Brain pericyte (primary cell): ENCODE measurements around the gene ESR2.
A peak's percentile ranks its signal among the peaks of the same experiment; 100 is the strongest.

Experiments used
- DNase-seq: peaks from one replicate; pipeline ENCODE4 v3.0.0-alpha.2; 2012; ENCODE audit warnings: low read depth, low spot score

ESR2 gene

DNA sequence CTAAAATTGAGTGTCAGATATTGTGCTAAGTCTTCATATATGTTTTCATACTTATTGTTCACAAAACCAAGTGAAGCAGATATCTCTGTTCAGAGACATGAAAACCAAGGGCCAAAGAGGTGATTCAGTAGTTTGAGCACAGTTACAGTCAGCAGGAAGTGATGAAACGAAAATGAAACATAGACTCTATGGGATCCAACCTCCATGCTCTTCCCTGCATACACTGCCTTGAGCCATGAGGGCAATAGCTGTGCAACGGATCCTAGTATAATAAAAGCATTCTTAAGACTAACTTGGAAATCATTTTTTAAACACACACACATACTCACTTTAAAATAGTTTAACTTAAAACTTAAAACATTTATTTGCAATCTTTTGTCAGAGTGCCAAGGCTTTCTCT, 27.9 kb downstream of the ESR2 start:
- no peak for DNase-seq

- no peak for DNase-seq
Observed at GRCh38 chr14:64265222-64265621, 28.9 kb downstream of the ESR2 start.

GRCh38 chr14:64260418-64260817, 33.8 kb downstream of the ESR2 start:
- DNase-seq: no peak

DNA sequence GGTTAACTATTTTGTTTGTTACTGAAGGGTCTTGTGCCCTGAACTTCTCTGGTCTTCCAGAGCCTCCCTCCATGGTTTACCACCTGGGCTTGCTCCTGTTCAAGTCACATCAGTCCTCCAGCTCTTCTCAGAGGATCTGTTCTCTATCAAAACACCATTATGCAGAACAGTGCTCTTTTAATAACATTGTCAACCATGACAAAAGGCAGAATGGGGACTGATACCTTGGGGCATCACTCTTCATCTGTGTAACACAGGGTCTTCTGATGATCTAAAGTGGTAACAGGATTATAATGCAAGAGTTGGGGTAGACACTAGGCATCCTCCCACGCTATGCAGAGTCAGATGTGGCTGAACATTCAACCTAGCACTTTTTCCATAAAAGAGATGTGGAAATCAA, 38.4 kb downstream of the ESR2 start:
- DNase-seq: no peak

- no peak for DNase-seq
Observed at GRCh38 chr14:64253672-64254071, 40.5 kb downstream of the ESR2 start.

GRCh38 chr14:64249363-64249762, 44.8 kb downstream of the ESR2 start:
- DNase-seq: no peak

DNA sequence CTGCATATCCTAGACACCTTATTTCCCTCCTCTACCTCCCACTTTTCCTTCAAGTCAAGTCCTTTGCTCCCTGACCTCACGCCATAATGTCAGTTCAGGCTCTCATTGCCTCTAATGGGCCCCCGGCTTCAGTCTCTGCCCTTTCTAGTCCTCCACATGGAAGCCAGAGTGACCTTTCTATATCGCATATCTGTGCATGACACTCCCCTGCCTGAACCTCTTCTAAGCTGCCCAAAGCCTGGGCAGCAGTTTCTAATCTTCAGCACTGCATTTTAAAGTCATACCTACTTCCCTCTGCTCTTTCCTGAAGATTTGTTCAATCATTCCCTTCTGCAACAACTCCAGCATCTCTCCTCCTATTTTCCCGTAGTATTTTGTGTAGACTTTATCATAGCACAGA, 45.5 kb downstream of the ESR2 start:
- DNase-seq: no peak

DNA sequence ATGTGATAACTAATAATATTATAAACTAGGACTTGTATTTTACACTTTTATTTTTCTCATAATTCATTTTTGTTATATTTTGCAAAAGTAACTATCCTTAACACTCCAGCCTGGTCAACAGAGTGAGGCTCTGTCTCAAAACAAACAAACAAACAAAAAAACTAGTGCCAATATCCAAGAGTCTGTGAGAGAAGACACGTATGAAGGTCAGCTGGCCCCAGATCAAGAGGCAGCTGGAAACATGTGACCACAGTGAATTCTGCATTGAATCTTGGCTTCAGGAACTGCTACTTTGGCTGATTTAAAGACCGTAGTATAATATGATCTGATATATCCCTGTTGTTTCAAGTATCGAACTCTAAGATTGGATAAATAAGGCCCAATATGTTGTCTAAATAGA, 47.0 kb downstream of the ESR2 start:
- DNase-seq: no peak

DNA sequence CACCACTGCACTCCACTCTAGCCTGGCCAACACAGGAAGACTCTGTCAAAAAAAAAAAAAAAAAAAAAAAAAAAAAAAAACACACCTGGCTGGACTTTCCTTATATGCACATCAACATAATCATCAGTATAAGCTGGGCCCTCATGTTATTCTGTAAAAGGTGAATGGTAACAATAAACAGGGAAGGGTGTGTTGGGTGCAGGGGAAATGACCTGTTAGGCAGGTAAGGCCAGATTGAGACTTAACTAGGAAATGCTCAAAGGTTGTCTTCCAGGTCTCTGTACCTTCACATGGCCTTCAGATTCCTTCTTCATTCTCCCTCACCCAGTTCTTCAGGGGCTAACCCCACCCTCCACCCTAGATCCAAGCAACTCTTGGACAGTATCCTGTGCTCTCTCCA, 47.5 kb downstream of the ESR2 start:
- DNase-seq: no peak

DNA sequence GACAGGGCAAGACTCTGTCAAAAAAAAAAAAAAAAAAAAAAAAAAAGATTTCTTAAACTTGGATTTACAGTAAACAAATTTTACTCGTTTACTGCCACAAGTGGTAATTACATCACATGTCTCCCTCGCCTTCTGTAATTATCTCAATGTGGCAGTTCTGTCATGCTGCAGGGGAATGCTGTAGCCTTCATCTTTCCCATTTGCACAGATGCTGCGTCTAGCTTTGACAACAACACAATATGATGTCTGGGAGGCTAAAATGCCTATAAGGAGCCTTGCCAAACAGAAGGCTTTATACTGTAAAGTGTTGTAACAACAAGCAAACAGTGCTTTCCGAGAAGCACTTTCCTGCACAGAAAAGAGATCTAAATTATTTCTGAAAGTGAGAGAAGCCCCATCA, 48.7 kb downstream of the ESR2 start:
- DNase-seq: no peak

- no peak for DNase-seq
Observed at GRCh38 chr14:64244279-64244678, 49.9 kb downstream of the ESR2 start.

- no peak for DNase-seq
Observed at GRCh38 chr14:64238631-64239030, 55.5 kb downstream of the ESR2 start.

DNA sequence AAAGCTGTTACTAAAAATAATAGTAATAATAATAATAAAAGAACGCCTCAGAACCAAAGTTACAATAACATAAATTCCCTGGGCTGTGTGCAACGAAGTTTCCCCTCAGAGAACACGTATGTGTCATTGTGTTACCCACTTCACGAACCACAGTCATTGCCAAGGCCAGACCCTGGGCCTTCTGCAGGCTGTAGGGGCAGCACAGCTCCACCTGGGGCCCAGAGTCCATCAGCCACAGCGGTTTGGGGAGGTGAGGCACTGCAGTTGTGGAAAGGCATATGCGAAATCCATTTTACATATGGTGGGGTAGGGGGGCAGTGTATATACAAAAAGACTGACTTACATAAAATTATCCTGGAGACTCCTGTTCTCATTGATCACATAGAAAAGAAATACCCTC, 56.1 kb downstream of the ESR2 start:
- no peak for DNase-seq

DNA sequence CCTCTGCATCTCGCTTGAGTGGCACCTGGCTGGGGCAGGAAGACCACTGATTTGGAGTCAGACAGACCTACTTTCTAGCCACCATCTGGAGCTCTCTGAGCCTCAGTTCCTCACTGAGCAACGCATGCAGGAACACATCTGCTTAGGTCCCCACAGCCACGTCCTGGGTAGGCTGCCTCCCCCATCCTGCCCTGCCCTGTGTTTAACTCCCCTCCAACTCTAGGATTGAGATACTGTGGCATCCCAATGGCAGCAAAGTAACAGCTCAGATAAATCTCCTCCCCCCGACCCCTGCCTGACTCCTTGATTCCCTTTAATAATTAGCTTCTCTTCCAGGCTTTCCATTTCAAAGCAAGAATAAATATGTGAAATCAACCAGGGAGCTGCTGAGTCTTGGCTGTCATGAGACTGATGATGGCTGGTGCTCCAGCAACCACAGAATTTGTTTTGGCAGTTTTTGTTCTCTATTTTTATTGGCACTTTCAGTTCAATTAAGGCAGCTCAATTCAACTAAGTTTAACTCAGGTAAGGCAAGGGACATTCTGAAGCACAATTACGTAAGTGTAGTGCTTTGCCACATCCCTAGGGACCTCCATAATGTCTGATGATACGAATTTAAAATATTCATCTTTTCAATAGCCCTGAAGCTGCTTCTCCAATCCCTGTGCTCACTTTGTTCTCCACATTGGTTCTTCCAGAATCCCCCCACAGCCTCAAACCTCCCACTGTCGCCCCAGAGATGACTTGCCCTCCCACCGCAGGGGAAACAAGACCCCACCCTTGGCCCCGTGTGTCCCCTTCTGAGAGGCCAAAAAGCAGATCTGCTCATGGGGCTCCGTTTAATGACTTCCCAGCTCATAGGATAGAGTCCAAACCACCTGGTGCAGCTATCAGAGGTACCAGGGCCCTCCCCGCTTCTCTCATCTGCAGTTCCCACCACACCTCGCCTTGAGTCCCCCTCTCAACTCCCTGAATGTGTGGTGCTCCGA, 58.2 kb downstream of the ESR2 start:
- DNase-seq: no peak

GRCh38 chr14:64234877-64235651, 59.1 kb downstream of the ESR2 start:
- DNase-seq: peak; percentile 76

DNA sequence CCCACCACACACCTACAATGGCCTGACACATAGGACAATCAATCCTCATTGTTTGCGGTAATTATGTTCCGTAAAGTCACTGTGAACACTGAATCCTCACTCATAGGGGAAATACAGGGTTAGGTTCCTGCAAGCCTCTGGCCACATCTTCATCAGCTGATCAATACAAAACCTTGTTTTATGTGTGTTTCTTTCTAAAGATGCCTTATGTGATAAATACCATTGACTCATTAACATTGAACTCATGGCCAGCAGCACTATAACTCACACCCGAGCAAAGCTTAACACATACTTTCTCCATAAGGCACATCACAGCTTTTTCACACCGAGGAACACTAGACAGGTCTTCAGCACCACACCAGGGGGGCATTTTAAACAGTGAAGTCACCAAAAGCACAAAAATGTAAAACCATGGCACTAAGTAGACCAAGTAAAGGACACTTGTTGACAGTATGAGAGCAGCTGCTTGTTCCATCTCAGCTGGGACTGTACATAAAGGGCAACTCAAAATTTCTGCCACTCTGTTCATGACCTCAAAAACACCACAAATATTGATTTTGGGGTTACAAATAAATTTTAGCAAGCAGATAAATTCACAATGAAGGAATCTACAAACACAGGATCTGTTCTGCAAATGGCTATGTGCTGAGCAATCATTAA, 60.5 kb downstream of the ESR2 start:
- DNase-seq: no peak

- DNase-seq: no peak
Observed at GRCh38 chr14:64232944-64233343, 61.2 kb downstream of the ESR2 start.

DNA sequence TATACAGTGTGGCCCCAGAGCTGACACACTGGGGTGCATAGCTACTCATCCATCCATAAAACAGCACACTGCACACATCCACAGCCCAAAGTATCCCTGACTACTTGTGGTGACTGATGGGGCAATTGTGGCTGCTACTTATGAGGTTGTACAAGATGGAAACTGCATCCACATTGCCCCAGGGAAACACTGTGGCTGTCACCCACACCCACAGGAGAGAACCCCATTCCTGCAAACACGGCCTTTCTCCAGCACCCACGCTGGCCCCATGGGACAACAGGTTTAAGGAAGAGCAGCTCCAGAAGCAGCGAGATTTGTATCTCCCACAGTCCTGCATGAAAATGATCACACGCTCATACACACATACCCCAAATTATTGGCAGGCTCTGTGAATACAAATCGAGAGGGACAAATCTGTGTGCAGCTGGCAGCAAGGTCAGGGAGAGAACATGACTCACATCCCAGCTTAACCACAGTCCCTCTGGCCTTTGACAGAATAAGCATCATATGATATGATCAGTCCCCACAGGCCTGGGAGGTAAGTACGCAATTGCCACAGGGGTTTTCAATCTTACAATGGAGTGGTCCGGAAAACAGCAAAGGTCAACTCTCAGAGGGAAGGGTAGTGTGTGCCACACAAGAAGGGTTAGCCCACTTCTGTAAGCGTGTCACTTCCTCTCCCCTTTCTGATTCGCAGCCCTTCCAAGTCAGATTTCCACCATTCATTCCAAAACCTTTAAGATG, 61.9 kb downstream of the ESR2 start:
- peak; percentile 94 for DNase-seq

- no peak for DNase-seq
Observed at GRCh38 chr14:64229489-64229888, 64.7 kb downstream of the ESR2 start.

DNA sequence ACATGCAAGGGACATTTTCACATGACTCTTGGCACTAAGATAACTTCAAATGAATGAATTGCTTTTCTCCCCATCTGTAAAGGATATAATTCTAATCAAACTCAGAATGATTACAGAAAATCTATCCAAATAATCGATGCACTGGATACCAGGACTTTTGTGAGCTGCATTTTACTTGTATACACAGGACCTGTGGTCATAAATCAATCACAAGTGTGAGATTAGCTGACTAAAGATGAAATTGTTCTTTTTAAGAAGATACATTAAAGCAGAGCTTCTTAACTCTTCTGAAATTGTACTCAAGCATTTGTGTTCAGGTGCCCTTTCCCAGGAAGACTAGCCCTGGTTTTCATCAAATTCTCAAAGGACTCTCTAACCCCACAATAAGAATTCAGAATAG, 66.3 kb downstream of the ESR2 start:
- no peak for DNase-seq

DNA sequence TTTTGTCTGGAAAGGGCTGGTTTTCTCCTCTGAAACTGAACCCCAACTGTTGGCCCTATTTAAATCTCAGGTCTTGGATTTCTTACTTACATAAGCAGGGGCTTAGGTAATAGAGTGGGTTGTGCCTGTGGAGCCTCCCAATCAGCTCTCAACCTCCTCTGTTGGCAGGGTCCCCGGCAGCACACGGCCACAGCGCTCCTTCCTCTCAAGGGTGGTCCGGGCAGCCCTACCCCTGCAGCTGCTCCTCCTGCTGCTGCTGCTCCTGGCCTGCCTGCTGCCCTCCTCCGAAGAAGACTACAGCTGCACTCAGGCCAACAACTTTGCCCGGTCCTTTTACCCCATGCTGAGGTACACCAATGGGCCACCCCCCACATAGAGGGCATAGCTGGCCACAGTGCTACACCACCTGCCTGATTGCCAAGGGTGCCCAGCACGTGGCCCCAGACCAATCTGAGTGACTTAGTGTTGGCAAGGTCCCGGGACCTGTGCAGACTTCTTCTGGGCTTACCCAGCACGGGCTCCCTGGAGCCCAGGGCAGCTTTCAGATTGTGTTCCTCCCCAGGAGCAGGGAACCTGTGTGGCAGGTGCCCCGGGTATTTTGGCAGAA, 68.9 kb downstream of the ESR2 start:
- no peak for DNase-seq
